D341Med (cell line): Measurements from ENCODE around the gene OTOP1.
"Not testable (repeated sequence)": the region's sequence is repeated elsewhere in the genome, so short reads cannot be mapped to it uniquely, and the experiment has no call there.

ENCODE experiments used
- DNase-seq: peaks from one replicate; pipeline ENCODE4 v3.0.0; 2012; ENCODE audit warnings: low spot score

The OTOP1 gene

GRCh38 chr4:4226606-4227438 is at the start of gene OTOP1:
OTOP1 (minus strand) TSS chr4:4226929; CDS start chr4:4226864, 65 bp downstream.
- peak; percentile 54 for DNase-seq

- DNase-seq, result no peak
Measured at GRCh38 chr4:4274226-4274625, 47.5 kb upstream of the OTOP1 start.

- DNase-seq, result no peak
Measured at GRCh38 chr4:4271912-4272311, 45.2 kb upstream of the OTOP1 start.

GRCh38 chr4:4270529-4270928 is 43.8 kb upstream of the OTOP1 start:
- DNase-seq, result no peak

GRCh38 chr4:4269856-4270255 is 43.1 kb upstream of the OTOP1 start:
- DNase-seq, result no peak

GRCh38 chr4:4269331-4269731 is 42.6 kb upstream of the OTOP1 start:
- no peak for DNase-seq

- DNase-seq, result no peak
Measured at GRCh38 chr4:4268776-4269175, 42.0 kb upstream of the OTOP1 start.

GRCh38 chr4:4267981-4268380 is 41.3 kb upstream of the OTOP1 start:
- DNase-seq, result no peak

GRCh38 chr4:4260185-4260751 is 33.5 kb upstream of the OTOP1 start:
- DNase-seq, result no peak

GRCh38 chr4:4259484-4260100 is 32.9 kb upstream of the OTOP1 start:
- DNase-seq, result no peak

- DNase-seq, result not testable (repeated sequence)
Measured at GRCh38 chr4:4257705-4258104, 31.0 kb upstream of the OTOP1 start.

- DNase-seq, result no peak
Measured at GRCh38 chr4:4256799-4257198, 30.1 kb upstream of the OTOP1 start.

GRCh38 chr4:4254666-4255065 is 27.9 kb upstream of the OTOP1 start:
- DNase-seq, result no peak

- no peak for DNase-seq
Measured at GRCh38 chr4:4254199-4254598, 27.5 kb upstream of the OTOP1 start.

- no peak for DNase-seq
Measured at GRCh38 chr4:4249866-4250265, 23.1 kb upstream of the OTOP1 start.

GRCh38 chr4:4249342-4249741 is 22.6 kb upstream of the OTOP1 start:
- DNase-seq, result not testable (repeated sequence)

- DNase-seq, result no peak
Measured at GRCh38 chr4:4248885-4249203, 22.1 kb upstream of the OTOP1 start.

- peak; percentile 96 for DNase-seq
Measured at GRCh38 chr4:4248029-4248884, 21.5 kb upstream of the OTOP1 start, which contains the start of gene TMEM128. TMEM128 (minus strand) TSS chr4:4248223; CDS start chr4:4248202, 21 bp downstream.

- DNase-seq, result no peak
Measured at GRCh38 chr4:4247696-4248028, 20.9 kb upstream of the OTOP1 start.

- no peak for DNase-seq
Measured at GRCh38 chr4:4245172-4245571, 18.4 kb upstream of the OTOP1 start.

- DNase-seq, result not testable (repeated sequence)
Measured at GRCh38 chr4:4239551-4239950, 12.8 kb upstream of the OTOP1 start.

- DNase-seq, result no peak
Measured at GRCh38 chr4:4233610-4234009, 6.9 kb upstream of the OTOP1 start.

GRCh38 chr4:4228356-4228668 is 1.6 kb upstream of the OTOP1 start:
- no peak for DNase-seq
